Activated naive CD4-positive, alpha-beta T cell treated with anti-CD3 and anti-CD28 coated beads, Interleukin-2, amount 50 U/mL, for 24 hours (primary cell): ENCODE data around the gene DTX2.
"Not testable (repeated sequence)": the region's sequence is repeated elsewhere in the genome, so short reads cannot be mapped to it uniquely, and the experiment has no call there.

ENCODE experiments used
- H3K27ac Mint-ChIP-seq: one replicate; pipeline ENCODE4 v1.8.0; 2021; ENCODE audit warnings: mild to moderate bottlenecking, mixed read lengths
- H3K27me3 Mint-ChIP-seq: one replicate; pipeline ENCODE4 v1.8.0; 2021; ENCODE audit warnings: mixed read lengths
- H3K36me3 Mint-ChIP-seq: one replicate; pipeline ENCODE4 v1.8.0; 2021; ENCODE audit warnings: mixed read lengths
- H3K4me1 Mint-ChIP-seq: one replicate; pipeline ENCODE4 v1.8.0; 2021; ENCODE audit warnings: mixed read lengths
- H3K4me3 Mint-ChIP-seq: one replicate; pipeline ENCODE4 v1.8.0; 2021; ENCODE audit warnings: mild to moderate bottlenecking, mixed read lengths
- H3K9me3 Mint-ChIP-seq: one replicate; pipeline ENCODE4 v1.8.0; 2021; ENCODE audit warnings: mixed read lengths

The DTX2 gene

GRCh38 chr7:76461464-76462101 lies at the start of gene DTX2:
DTX2 (plus strand) TSS chr7:76461709; CDS start chr7:76480510, 18,801 bp downstream.
- peak within 1 kb of the TSS; percentile 57 for H3K4me3 Mint-ChIP-seq
- not testable (repeated sequence) for H3K9me3 Mint-ChIP-seq, H3K27me3 Mint-ChIP-seq, H3K36me3 Mint-ChIP-seq, H3K27ac Mint-ChIP-seq
- peaks cover 11% of the 10 kb centered on the region for H3K4me1 Mint-ChIP-seq

GRCh38 chr7:76412249-76412648 lies 49.3 kb upstream of the DTX2 start:
- Mint-ChIP-seq H3K4me1 (no peaks in the 10 kb centered on the region), H3K36me3 (no peaks in the 10 kb centered on the region), H3K4me3 (no peak overlapping the region), H3K27ac (no peak overlapping the region), H3K9me3 (no peaks in the 10 kb centered on the region), H3K27me3 (no peaks in the 10 kb centered on the region)

GRCh38 chr7:76417654-76418310 lies 43.7 kb upstream of the DTX2 start:
- H3K27ac Mint-ChIP-seq, H3K36me3 Mint-ChIP-seq, H3K4me1 Mint-ChIP-seq, H3K27me3 Mint-ChIP-seq, H3K9me3 Mint-ChIP-seq, H3K4me3 Mint-ChIP-seq: not testable (repeated sequence)

GRCh38 chr7:76421097-76421496 lies 40.4 kb upstream of the DTX2 start:
- not testable (repeated sequence) for H3K36me3 Mint-ChIP-seq, H3K27me3 Mint-ChIP-seq, H3K4me1 Mint-ChIP-seq, H3K27ac Mint-ChIP-seq, H3K4me3 Mint-ChIP-seq, H3K9me3 Mint-ChIP-seq

GRCh38 chr7:76423666-76424412 lies 37.7 kb upstream of the DTX2 start:
- Mint-ChIP-seq H3K36me3 (no peaks in the 10 kb centered on the region), H3K27me3 (no peaks in the 10 kb centered on the region), H3K27ac (no peak overlapping the region), H3K4me1 (no peaks in the 10 kb centered on the region), H3K4me3 (no peak overlapping the region), H3K9me3 (no peaks in the 10 kb centered on the region)

- no peak within 1 kb of the TSS for H3K27ac Mint-ChIP-seq
- H3K27me3 Mint-ChIP-seq = no peaks in the 10 kb centered on the region
- no peak within 1 kb of the TSS for H3K4me3 Mint-ChIP-seq
- H3K9me3 Mint-ChIP-seq = no peaks in the 10 kb centered on the region
- H3K4me1 Mint-ChIP-seq = no peaks in the 10 kb centered on the region
- H3K36me3 Mint-ChIP-seq = no peaks in the 10 kb centered on the region
These were observed 36.9 kb upstream of the DTX2 start, which contains the start of gene ZP3 for GRCh38 chr7:76424413-76425111. ZP3 (plus strand) TSS chr7:76424950; CDS start chr7:76424965, 15 bp downstream.

GRCh38 chr7:76425156-76425555 lies 36.4 kb upstream of the DTX2 start:
- no peaks in the 10 kb centered on the region for H3K9me3 Mint-ChIP-seq
- no peak overlapping the region for H3K4me3 Mint-ChIP-seq
- no peak overlapping the region for H3K27ac Mint-ChIP-seq
- H3K4me1 Mint-ChIP-seq = no peaks in the 10 kb centered on the region
- H3K36me3 Mint-ChIP-seq = no peaks in the 10 kb centered on the region
- no peaks in the 10 kb centered on the region for H3K27me3 Mint-ChIP-seq

GRCh38 chr7:76425558-76425957 lies 36.0 kb upstream of the DTX2 start:
- not testable (repeated sequence) for H3K4me3 Mint-ChIP-seq, H3K4me1 Mint-ChIP-seq, H3K9me3 Mint-ChIP-seq, H3K27ac Mint-ChIP-seq, H3K36me3 Mint-ChIP-seq, H3K27me3 Mint-ChIP-seq

- Mint-ChIP-seq H3K27me3 (no peaks in the 10 kb centered on the region), H3K9me3 (no peaks in the 10 kb centered on the region), H3K4me1 (no peaks in the 10 kb centered on the region), H3K4me3 (no peak overlapping the region), H3K36me3 (no peaks in the 10 kb centered on the region), H3K27ac (no peak overlapping the region)
These were observed 35.3 kb upstream of the DTX2 start for GRCh38 chr7:76426246-76426645.

- Mint-ChIP-seq H3K27ac (no peak overlapping the region), H3K9me3 (no peaks in the 10 kb centered on the region), H3K4me3 (no peak overlapping the region), H3K4me1 (no peaks in the 10 kb centered on the region), H3K27me3 (no peaks in the 10 kb centered on the region), H3K36me3 (no peaks in the 10 kb centered on the region)
These were observed 33.9 kb upstream of the DTX2 start for GRCh38 chr7:76427635-76428034.

GRCh38 chr7:76428149-76428823 lies 33.2 kb upstream of the DTX2 start:
- H3K36me3 Mint-ChIP-seq = no peaks in the 10 kb centered on the region
- no peaks in the 10 kb centered on the region for H3K4me1 Mint-ChIP-seq
- no peaks in the 10 kb centered on the region for H3K27me3 Mint-ChIP-seq
- H3K4me3 Mint-ChIP-seq = no peak overlapping the region
- H3K27ac Mint-ChIP-seq = no peak overlapping the region
- H3K9me3 Mint-ChIP-seq = no peaks in the 10 kb centered on the region

GRCh38 chr7:76428868-76429805 lies 32.4 kb upstream of the DTX2 start:
- Mint-ChIP-seq H3K36me3 (no peaks in the 10 kb centered on the region), H3K27ac (no peak overlapping the region), H3K9me3 (no peaks in the 10 kb centered on the region), H3K27me3 (no peaks in the 10 kb centered on the region), H3K4me1 (no peaks in the 10 kb centered on the region), H3K4me3 (no peak overlapping the region)

- Mint-ChIP-seq H3K27me3 (no peaks in the 10 kb centered on the region), H3K4me3 (no peak overlapping the region), H3K27ac (no peak overlapping the region), H3K36me3 (no peaks in the 10 kb centered on the region), H3K9me3 (no peaks in the 10 kb centered on the region), H3K4me1 (no peaks in the 10 kb centered on the region)
These were observed 31.3 kb upstream of the DTX2 start for GRCh38 chr7:76430211-76430610.

GRCh38 chr7:76430836-76431235 lies 30.7 kb upstream of the DTX2 start:
- no peak overlapping the region for H3K27ac Mint-ChIP-seq
- no peaks in the 10 kb centered on the region for H3K27me3 Mint-ChIP-seq
- H3K4me3 Mint-ChIP-seq = no peak overlapping the region
- no peaks in the 10 kb centered on the region for H3K36me3 Mint-ChIP-seq
- no peaks in the 10 kb centered on the region for H3K9me3 Mint-ChIP-seq
- H3K4me1 Mint-ChIP-seq = no peaks in the 10 kb centered on the region
